ENCODE data around the gene KIAA1549.
"Not testable (repeated sequence)": the region's sequence is repeated elsewhere in the genome, so short reads cannot be mapped to it uniquely, and the experiment has no call there.

The KIAA1549 gene

DNA sequence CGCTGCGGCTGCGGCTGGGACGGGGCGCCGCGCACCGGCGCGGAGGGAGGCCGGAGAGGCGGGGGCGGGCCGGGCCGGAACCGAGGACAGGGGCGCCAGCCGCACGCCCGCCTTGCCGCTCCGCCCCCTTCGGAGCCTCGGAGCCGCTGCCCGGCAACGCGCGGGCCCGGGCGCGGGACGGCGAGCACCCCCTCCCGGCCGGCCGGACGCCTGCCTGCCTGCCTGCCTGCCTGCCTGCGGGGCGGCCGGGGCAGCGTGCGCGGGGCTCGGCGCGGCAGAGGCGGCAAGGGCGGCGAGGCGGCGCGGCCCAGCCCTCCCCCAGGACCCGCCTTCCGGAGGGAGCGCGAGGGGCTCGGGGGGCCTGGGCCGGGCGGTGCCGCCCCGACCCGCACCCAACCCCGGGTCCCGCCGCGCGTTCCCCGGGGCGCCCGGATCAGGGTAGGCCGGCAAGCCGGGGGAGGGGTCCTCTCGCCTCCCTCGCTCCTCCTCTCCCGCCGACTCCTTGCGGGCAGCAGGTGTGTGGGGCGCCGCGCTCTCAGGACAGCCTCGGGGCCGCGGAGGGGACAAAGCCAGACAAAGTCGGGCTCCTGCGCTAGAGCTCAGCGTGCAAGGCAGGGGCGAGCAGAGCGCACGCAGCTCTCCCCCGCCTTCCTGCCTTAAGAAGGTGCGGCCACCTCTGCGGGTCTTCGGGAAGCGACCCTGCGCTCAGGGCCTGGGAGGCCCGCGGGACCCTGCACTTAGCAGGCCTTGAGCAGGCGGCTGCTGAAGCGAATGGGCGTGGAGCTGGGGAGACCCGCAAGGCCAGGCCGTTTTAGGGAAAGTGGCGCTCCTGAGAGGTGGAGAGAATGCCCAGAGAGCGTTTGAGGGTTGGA lies at the start of gene KIAA1549:
TSS of gene KIAA1549 (minus strand) at position 58 of the 872 bp plus-strand sequence. CDS start 120 bp downstream, outside the sequence.
- DNase-seq: peak; percentile 68 to 77

DNA sequence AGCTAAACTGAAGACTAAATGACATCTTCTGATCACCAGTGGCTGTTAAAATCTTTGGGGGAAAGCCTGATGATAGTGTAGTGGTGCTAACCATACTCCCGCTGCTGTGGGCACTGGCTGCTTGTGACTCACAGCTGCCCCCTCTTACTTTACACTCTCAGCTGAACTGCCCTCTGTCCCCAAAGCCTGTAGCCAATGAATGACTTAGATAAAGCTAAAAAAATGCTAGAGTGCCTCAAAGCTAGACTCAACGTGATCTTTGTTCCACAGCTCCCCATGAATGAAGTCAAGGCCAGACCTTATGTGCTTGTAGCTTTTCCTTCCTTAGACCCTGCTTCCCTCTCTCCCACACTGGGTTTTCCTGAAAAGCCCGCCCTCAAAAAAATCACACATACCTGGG lies 48.2 kb upstream of the KIAA1549 start:
- no peak for DNase-seq

DNA sequence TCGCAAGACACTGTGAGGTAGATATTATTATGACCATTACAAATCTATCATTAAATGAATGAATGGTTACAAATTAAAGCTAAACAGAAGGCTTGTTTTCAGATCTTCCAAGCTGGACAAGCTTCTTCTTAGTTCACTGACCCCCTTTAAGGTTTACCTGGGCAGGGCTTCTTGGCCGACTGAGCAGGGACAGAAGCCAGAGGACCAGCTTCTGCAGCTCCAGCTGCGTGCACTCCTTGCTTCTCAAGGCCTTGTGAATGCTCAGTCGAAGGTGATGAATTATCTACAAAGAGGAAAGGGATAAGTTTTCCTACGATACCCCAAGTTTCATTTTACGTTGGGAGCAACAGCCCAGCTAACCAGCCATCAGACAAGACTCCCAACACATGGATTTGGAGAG lies 45.4 kb upstream of the KIAA1549 start:
- DNase-seq: no peak

GRCh38 chr7:139025861-139026260 lies 44.7 kb upstream of the KIAA1549 start:
- DNase-seq: not testable (repeated sequence)

GRCh38 chr7:139023076-139023475 lies 41.9 kb upstream of the KIAA1549 start:
- no peak for DNase-seq

DNA sequence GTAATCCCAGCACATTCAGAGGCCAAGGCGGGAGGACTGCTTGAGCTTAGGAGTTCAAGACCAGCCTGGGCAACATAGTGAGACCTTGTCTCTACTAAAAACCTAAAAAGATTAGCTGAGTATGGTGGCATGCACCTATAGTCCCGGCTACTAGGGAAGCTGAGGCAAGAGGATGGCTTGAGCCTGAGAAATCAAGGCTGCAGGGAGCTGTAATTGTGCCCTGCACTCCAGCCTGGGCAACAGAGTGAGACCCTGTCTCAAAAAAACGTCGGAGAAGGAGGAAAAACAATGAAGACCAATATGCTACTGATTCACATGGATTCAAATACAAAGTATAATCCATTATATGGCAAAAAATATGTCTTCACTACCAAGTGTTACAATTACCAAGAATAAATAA lies 41.1 kb upstream of the KIAA1549 start:
- no peak for DNase-seq

DNA sequence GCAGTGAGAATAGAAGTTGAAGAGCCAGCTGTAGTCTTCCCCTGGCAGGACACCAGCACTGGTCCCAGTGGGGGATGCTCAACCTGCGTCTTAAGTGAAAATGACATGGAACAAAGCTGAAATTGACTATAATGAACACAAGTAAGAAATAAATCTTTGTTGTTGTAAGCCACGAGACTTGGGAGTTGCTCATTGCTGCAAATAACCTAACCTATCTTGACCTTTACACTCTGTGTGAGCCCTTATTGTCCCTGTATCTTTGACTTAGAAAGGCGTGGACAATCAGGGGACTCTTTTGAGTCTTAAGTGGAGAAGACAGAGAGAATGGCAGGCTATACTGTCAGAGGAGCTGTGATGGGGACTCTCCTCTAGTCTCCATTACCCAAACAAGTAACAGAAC lies 37.7 kb upstream of the KIAA1549 start:
- no peak for DNase-seq

GRCh38 chr7:139016931-139017511 lies 35.8 kb upstream of the KIAA1549 start:
- peak; percentile 80 to 85 for DNase-seq

GRCh38 chr7:139011373-139011772 lies 30.2 kb upstream of the KIAA1549 start:
- DNase-seq: no peak

- peak in 1 of 2 experiments; percentile 26 for DNase-seq
Observed at GRCh38 chr7:139004321-139005090, 23.3 kb upstream of the KIAA1549 start.

DNA sequence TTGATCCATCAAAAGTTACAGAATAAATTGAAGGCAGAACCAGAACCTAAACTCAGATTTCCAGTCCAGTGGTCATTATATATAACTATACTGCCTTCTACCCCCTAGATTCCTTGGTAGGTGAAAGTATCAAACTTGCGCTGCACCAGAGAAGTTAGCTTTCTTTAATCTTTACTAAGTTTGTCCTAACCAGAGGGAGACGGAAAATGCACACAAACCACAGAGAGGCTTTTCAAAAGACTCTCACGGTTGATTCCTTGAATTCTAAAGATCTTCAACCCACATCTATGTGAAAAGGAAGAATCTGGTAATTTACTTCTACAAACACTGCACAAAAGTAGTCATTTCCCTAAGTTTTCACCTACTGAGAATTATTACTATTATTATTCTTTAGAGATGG lies 18.2 kb upstream of the KIAA1549 start:
- DNase-seq: no peak

- no peak for DNase-seq
Observed at GRCh38 chr7:138992052-138992531, 10.9 kb upstream of the KIAA1549 start.

DNA sequence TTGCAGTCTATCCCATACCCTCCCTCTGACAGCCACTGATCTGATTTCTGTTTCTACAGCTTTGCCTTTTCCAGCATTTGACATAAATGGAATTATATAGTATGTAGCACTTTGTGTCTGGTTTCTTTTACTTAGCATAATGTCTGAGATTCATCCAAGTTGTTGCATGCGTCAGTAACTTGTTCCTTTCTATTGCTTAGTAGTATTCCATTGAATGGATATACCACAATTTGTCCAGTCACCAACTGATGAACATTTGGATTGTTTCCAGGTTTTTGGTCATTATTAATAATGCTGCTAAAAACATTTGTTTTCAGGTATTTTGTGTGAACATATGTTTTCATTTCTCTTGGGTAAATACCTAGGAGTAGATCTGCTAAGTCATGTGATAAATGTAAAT lies 6.5 kb upstream of the KIAA1549 start:
- no peak for DNase-seq

DNA sequence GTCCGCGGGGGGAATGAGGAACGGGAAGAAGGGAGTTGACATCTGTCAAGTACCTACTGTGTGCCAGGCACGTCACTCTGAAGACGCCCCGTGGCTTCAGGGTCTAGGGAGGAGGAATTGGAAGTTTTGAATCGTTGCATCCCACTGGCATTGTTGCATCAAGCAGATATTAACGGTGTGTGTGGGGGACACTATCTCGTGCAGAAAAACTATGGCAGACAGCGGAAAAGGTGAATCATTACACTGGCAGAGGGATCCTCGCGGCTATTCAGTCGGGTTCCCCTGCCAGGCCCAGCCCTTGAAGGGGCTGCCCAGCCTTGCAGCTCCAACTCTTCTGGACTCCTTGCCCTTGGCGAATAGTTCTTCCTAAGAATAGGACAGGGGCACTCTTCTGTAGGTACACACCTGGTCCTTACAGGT lies 1.0 kb upstream of the KIAA1549 start:
- DNase-seq: no peak

- peak in 1 of 2 experiments; percentile 35 for DNase-seq
Observed at GRCh38 chr7:138980563-138981291, 462 bp downstream of the KIAA1549 start.

- peak in 1 of 2 experiments; percentile 27 for DNase-seq
Observed at GRCh38 chr7:138979988-138980562, 1.1 kb downstream of the KIAA1549 start.

GRCh38 chr7:138979226-138979979 lies 1.8 kb downstream of the KIAA1549 start:
- DNase-seq: no peak

GRCh38 chr7:138978541-138979184 lies 2.5 kb downstream of the KIAA1549 start:
- no peak for DNase-seq

DNA sequence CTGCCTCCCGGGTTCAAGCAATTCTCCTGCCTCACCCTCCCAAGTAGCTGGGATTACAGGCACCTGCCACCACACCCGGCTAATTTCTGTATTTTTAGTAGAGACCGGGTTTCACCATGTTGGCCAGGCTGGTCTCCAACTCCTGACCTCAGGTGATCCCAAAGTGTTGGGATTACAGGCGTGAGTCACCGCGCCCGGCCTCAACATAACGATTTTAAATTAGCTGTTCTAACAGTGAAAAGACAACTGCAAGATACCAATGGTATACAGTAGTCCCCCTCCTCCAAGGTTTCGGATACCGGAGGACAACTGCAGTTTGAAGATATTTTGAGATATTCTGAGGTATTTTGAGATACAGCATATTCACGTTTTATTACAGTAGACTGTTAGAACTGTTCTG lies 5.0 kb downstream of the KIAA1549 start:
- DNase-seq: not testable (repeated sequence)

DNA sequence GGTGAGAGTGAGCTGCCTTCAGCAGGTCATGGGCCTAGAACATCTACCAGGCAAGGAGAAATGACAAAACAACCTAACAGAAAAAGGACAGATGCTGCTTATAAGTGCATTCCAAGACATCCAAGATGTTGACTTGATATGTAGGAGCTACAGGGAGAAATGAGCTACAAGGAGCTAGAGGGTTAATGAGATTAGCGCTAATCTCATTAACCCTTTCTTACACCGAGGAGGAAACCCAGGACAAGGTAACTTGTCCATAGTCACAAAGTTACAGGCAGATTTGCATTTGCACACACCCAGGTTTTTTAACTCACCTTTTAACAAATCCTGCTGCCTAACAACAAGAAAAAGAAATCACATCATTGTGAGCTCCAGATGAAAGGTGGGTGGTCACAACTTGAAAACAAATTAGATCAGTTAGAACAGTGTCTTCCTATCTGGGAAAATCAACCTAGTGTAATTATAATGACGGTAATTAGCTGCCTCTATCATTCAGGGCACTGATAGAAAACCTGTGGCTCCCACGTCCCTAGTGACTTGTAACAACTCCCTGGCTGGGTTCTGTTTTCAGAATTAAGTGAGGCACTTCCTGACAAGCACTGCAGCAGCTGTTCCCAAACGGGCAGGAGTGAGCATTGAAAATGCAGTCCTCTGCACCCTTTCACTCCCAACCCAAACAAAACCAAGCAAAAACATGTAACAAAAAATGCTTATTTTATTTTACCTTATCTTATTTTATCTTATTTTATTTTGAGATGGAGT lies 5.7 kb downstream of the KIAA1549 start:
- DNase-seq: peak; percentile 59 to 75
